ENCODE data around the gene VCL.

GRCh38 chr10:74084955-74085354 is 87.0 kb downstream of the VCL start:
- no peak for TF ChIP-seq CTCF (IDR thresholded peaks at IDR 0.05; ENCODE audit: poor library complexity, severe bottlenecking)
- TF ChIP-seq POLR2AphosphoS5 (IDR thresholded peaks at IDR 0.05): no peak
- TF ChIP-seq REST (IDR thresholded peaks at IDR 0.05; ENCODE audit: borderline replicate concordance): no peak
